Adrenal gland (tissue), 5 donors: ENCODE results near the gene MAJIN.
A peak's percentile ranks its signal among the peaks of the same experiment; 100 is the strongest.

Experiments used
- POLR2A ChIP-seq, 2 donors: fragments of 450-650 bp; IDR thresholded peaks; one replicate each; pipeline ENCODE4 v1.6.1; 2017; ENCODE audit warnings: antibody characterized with exemption in 2 of 2, mild to moderate bottlenecking in 2 of 2, moderate library complexity in 1 of 2
- TF ChIP-seq, protein P1 (sequence below), 6 experiments: fragments of 450-650 bp in 4 of 6; fragments of 200-600 bp in 2 of 6; sonication (generic) in 1 of 6; IDR thresholded peaks; 1 replicate in 5 of 6; 2 replicates in 1 of 6; pipeline versions ENCODE4 v1.5.1 to v1.8.0; 2016 to 2021; ENCODE audit warnings: antibody characterized with exemption in 6 of 6, mild to moderate bottlenecking in 2 of 6, moderate library complexity in 1 of 6
- donor health status: DM: no; HTN: no; CAD: no.

DNA sequence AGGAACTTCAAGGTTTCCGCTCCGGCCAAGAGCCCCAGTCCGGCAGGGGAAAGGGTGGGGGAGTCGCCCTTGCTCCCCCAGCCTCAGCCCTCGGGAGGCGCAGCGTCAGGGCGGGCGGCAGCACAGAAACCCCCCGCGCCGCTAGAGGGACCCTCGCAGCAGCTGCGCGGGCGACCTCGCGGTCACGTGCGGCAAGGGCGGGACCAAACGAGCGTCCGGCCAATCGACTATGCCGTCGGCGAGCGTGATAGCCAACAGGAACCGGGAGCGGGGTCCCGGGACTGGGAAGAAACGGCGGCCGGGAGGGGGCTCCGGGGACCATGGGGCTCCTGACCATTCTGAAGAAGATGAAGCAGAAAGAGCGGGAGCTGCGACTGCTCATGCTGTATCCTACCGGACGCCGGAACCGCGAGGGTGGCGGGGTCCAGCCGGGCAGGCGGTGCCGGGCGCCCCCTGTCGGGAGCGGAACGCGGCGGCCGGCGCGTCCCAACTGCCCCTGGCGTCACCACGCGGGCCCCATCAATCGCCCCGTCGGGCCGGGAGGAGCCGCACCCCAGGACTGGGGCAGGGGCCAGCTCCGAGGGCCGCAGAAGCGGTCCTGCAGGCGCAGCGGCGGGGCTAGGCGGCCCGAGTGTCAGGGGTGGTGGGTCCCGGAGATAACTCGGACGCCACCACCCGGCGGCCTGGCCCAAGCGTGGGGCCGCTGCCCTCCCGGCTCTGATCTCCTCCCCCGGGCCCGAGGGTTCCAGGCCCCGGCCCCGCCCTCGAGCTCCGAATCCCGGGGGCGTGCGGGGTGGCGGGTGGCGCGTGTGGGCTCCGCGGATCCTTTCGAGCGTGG is 42.2 kb upstream of the MAJIN start, which contains the start of gene ARL2:
- TF ChIP-seq, protein P1, sequence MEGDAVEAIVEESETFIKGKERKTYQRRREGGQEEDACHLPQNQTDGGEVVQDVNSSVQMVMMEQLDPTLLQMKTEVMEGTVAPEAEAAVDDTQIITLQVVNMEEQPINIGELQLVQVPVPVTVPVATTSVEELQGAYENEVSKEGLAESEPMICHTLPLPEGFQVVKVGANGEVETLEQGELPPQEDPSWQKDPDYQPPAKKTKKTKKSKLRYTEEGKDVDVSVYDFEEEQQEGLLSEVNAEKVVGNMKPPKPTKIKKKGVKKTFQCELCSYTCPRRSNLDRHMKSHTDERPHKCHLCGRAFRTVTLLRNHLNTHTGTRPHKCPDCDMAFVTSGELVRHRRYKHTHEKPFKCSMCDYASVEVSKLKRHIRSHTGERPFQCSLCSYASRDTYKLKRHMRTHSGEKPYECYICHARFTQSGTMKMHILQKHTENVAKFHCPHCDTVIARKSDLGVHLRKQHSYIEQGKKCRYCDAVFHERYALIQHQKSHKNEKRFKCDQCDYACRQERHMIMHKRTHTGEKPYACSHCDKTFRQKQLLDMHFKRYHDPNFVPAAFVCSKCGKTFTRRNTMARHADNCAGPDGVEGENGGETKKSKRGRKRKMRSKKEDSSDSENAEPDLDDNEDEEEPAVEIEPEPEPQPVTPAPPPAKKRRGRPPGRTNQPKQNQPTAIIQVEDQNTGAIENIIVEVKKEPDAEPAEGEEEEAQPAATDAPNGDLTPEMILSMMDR (IDR thresholded peaks at IDR 0.05), result peak; percentile 36 to 90 (median 88)
- TF ChIP-seq POLR2A (IDR thresholded peaks at IDR 0.05), result peak in 1 of 2 donors; percentile 54
